NCI-H1694 (cell line): Measurements from ENCODE around the gene HS3ST5.

ENCODE experiments used
- DNase-seq: peaks from one replicate; lab custom pipeline; 2025; lab: John Stamatoyannopoulos, UW

The HS3ST5 gene

DNA sequence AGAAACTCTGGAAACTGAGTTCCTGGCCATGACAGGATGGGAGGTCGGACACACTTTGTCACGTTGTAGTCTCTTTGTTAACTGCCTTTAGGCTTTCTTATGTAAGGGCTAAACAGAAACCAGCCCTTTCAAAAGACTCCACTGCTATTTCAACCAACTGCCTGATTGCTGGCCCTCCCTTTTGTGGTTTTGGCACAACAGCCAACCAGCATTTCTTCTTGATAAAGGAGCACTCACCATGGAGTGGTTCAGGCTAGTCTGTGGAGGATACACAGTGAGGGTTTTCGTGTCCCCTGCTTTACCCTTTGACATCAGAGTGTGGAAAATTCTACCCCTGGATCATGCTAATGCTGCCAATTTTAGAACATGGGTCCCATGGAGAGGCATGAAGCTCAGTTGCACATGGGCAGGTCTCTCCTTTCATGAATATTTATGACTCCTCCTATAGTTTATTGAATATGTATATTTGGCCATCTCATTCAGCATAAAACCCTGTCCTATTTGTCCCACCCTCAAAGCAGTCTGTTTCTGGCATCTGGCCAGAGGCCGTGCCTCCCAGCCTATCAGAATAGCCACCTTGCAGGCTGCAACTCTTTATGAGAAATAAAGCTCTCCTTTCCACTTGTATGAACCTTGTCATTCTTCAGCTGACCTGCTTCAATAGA, 148.3 kb downstream of the HS3ST5 start:
- DNase-seq, result no peak

DNA sequence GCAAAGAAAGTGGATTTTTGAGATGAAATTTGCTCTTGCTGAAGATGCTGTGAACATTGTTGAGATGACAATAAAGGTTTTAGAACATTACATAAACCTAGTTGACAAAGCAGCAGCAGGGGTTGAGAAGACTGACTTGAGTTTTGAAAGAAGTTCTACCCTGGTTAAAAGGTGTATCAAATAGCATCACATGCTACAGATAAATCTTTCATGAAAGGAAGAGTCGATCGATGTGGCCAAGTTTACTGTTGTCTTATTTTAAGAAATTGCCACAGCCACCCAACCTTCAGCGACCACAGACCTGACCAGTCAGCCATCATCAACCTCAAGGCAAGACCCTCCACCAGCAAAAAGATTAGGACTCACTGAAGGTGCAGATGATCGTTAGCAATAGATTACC, 155.3 kb downstream of the HS3ST5 start:
- DNase-seq, result no peak

DNA sequence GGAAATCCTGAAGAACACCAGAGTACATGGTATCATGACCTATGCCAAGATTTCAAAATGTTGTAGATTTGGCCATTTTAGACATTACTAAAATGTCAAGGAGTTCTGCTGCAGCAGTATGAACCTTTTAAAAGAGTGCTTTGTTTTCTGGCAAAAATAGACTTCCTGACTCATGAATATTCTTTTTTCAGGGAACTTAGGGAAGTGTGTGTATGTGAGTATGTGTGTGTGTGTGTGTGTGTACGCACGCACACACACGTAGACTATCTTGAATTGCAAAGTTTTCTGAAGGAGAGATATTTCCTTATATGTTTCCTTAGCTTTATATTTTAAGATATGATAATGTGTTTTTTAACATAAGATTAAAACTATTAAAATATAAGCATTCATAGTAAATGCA, 161.2 kb downstream of the HS3ST5 start:
- no peak for DNase-seq

DNA sequence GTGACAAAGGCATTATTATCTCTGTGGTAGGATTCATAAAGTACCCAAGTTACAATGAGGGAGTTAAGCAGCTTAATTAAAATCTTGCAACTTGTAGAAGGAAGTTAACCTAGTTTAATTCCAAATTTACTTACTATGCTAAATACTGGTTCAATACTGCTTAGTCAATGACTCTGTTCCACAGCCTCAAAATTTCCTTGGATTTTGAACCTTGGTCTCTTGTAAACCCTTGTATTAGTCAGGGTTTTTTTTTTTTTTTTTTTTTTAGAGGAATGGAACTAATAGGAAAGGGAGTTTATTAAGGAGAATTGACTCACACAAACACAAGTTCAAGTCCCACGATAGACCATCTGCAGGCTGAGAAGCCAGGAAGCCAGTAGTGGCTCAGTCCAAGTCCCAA, 163.4 kb downstream of the HS3ST5 start:
- no peak for DNase-seq

DNA sequence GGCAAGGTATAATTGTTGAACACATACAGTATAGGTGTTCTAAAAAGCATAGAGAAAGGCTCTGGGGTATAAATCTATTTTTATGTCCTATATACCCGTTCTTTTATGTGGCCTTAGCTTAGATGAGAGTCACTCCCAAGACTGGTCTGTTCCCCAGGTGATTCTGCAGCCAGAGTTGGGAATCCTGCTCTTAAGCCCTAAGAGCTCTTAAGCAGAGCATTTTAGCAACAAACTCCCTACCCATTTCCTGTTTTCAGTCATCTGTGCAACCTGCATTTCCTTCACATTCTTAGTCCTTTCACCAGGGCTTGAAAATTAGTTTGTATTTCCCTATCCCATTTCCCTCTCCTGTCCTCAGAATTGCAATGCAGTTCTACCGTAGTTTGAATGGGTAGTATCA, 166.1 kb downstream of the HS3ST5 start:
- no peak for DNase-seq

DNA sequence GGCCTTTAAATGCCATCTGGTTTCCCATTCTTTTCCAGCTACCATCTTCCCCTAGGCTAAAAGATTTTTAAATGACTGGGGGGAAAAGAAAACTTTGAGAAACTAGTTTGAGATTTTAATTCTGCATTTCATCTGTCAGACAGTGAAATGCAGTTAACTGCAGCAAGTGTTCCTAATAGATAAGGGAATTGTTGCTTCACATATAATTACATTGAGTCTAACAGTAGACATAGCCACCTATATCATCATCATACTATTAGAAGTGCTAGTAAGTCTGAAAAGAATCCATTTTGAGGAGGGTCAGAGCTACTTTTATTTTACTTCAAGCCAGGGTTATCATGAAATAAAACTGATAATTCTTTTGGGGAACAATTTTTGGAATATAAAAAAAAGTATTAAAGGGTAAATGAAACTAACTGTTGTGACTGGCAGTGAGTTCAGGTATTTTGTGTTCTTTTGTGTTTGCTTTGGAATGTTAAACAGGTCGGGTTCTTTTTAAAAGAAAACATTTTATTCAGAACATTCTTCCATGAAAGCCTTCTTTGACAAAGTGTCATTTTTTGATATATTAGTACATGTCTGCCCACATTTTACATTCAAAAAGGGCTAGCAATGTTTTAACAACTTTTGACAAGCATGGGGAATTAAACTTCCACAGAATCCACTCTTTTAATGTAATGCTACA, 170.1 kb downstream of the HS3ST5 start:
- DNase-seq, result no peak

DNA sequence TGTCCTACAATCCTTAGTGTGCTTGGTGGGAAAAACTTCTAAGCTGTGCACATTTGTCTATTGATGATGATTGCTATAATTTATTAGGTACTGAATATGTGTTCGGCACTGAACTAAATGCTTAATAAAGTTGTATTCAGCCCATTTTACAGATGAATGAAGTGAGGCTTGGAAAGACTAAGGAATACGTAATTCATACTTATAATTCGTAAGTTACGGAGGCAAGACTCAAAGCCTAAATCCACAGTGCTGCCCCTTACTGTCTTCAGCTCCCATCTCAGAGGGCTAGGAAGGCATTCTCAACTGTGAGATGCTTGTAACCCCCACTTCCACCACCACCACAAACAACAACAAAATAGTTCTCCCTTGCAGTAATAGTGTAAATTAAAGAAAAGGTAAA, 171.3 kb downstream of the HS3ST5 start:
- DNase-seq, result no peak

DNA sequence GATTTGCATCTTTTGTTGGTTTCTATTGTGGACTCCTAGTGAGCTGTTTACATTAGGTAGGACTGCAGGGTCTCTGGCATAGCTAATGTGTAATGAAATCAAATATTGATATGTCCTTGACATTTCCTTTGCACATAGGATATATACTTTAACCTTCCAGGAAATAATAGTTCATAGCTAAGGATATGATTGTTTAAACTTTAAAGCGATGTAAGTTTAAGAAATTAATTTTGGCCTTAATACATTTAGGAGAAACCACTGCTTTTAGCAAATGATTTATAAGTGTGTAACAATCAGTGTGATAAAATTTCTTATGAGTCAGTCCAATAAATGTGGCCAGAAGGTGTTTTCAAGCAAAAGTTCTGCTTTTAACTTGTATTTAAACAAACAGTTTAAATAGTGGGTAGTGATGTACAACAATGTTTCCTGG, 171.8 kb downstream of the HS3ST5 start:
- DNase-seq, result no peak

DNA sequence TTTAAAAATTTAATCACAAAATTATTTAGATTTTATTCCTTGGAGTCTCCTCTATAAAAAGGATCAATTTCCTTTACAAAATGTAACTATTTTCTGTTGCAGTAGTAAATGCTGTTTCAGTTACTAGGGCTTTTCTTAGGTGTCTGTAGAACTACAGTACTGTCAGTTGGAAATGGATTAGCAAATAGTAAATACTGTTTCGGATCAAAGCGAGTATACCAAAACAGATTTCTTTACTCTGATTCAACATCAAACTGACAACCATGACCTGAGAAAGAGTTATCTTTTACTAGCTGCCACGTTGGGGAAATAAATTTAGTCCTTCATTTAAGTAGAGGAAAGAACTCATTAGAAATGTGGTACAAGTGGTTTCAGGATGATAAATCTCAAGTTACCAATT, 172.5 kb downstream of the HS3ST5 start:
- DNase-seq, result no peak

DNA sequence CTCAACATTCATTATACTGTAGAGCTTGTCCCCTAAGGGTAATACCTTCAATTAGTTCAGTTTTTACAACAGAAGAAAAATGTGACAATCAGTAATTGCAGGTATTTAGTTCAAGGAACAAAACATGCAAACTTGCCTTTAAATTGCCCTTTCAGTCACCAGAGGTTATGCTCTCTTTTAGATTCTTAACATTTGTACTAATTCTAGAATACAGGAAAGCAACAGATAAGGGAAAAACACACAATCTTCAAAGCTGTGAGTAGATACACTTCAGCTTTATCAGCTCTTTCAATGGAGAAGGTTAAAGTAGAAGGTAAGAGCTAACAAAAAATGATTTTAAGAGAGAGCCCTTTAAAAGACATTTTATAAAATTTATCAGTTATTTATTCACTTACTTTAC, 173.1 kb downstream of the HS3ST5 start:
- no peak for DNase-seq

DNA sequence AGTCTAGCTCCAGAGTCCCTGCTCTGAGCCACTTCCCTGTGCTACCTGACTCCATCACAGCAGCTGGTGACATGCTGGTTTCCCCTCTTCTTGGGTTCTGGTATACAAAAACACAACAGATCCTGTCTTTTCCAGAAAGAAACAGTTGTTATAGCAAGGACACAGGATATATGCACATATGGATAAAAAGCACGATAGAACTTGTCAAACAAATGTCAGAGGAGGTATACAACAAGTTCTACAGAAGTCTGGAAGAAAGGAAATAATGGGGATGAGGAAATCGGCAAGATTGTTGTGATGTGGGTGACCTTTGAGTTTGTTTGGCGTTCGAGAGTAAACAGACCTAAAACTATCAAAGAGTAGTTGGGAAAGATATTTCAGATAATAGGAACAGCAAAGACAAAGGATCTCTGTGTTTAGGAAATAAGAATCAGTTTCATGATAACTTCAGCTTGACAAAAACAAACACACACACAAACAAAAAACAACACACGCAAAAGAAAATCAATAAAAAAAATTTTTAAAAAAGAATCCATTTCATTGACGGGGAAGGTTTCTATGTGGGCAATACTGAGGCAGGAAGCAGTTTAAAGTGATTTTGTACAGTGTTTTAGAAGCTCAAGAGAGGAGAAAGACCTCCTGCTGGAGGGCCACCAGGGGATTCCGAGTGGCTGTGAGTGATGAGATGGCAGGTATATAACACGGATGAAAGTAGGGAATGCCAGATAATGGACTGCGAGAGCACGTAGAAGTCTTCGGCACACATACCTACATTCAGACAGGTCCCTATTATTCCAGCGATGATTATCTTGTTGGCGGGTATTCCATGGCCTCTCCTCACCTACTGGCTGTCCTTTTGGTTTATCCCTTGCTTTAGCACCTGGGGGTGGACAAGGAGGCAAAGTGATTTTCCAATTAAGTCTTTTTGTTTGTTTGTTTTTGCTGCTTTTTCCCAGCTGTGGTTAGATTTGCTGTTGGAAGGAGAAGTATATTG, 174.9 kb downstream of the HS3ST5 start:
- DNase-seq, result no peak

DNA sequence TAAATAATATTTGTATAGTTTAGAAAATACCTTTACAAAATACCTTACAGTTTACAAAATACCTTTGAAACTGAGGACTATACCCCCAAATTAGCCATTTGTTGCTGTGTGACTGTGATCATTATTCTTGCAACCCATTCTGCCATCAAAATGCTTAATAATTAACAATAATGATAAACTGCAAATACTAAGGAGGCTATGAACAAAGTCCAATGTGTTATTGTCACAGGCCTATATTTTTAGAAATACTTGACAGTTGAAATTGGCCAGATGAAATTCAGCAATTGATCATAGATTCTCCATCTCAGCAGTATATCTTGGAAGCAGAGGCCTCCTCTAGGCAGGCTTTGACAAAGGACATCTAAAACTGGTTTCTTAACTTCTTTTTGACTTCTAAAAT, 178.6 kb downstream of the HS3ST5 start:
- DNase-seq, result no peak

DNA sequence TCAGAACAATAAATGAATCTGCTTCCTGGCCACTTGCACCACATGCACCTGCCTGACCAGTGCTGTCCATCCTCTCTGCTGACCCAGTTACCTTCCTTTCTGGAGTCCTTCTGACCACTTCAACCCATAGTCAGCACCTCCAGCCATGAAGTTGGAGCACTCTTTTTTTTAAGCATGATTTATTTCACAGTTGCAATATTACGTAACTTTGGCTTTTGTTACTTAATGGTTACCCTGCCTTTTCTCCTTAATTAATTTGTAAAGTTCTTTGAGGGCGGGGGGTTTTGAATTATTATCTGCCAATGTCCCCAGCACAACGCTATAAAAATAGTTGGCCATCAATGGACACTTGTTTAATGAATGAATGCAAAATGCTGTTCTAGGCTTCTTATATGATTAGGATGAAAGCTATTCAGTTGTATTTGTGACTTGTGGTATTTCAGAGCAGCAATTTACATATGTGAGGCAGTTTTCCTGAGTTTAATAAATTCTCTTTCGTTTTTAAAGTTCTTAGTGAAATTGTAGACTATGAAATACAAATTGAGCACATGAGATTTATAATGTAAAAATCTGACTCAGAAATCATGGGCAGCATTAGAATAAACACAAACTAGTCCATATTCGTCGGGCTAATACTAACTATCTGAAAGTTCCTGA, 180.0 kb downstream of the HS3ST5 start:
- DNase-seq, result no peak

DNA sequence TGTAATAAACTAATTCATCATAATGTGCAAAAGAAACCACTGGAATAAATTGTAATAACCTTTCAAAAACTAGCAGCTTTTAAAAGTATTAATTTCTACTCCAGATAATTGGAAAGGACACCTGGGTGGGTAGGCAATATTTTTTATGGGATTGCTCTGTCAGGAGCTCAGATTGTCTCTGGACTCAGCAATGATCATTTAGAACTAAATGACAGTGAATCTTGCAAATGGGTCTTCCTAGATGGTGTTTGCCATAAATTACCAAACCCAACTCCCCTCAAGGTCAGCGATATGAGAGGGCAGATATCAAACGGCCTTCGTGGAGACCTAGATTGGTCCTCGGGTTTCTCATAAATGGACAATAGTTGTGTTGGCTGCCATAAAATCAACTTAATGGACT, 181.9 kb downstream of the HS3ST5 start:
- no peak for DNase-seq

DNA sequence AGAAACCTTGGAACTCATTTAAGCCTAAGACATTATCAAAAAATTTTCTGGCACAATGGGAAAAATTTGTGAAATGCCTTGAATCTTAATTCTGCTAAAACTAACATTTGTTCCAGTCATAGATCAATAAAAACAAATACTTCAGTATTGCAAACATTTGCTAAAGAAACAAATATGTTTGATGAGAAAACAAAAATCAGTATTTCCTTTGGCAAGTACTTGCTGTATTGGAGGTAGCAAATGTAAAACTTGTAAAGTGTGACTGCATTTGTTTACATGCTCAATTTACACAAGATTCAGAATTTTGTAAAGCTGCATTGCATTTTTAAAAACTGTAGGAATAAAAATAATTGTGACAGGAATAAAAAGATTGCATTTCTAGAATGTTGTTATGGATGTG, 183.1 kb downstream of the HS3ST5 start:
- no peak for DNase-seq

DNA sequence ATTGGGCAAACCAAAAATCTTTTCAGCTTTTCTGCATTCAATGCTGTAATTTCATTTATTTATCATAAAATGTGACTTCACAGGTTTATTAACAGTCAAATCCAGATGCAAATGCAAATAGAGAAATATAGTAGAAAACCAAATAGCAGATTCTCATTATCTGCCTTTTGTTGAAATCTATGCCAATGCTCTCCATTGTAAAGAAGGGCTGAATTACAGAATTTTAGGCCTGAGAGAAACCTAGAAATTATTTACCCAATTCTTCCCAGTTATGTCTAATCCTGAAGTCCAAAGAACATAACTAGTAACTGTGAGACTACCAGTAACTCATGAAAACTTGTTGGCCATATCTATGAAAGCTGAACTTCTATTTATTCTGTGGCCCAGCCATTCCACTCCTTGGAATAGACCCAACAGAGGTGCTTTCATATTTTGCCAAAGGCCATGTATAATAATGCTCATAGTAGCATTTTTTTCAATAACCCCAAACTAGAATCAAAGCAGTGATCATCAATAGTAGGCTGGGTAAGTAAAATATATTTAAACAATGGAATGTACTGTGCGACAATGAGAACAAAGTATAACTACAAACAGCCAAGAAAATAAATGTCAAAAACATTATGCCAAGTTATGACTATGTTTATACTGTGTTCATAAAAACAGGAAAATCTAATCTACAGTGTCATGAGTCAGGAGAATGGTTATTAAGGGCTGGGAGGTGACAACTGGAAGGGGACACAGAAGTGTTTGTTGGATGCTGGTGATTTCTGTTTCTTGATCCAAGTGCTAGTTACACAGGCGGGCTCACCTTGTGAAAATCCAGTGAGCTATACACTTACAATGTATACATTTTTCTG, 183.8 kb downstream of the HS3ST5 start:
- DNase-seq, result no peak

DNA sequence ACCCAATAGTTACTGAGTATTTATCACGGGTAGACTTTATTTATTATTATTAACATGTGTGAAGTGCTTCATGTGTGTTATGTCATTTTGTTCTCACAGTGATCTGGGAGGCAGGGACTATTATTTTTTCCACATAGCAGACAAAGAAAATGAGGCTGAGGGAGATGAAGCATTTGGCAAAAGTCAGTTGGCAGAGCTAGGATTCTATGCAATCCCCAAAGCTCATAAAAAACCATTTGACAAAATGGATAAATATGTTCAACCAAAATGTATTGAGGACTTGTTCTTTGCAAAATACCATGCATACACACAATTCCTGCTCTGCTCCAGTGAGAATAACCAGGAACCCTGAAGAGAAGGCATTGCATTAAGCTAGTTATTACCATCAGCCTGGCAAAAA, 184.4 kb downstream of the HS3ST5 start:
- DNase-seq, result no peak

DNA sequence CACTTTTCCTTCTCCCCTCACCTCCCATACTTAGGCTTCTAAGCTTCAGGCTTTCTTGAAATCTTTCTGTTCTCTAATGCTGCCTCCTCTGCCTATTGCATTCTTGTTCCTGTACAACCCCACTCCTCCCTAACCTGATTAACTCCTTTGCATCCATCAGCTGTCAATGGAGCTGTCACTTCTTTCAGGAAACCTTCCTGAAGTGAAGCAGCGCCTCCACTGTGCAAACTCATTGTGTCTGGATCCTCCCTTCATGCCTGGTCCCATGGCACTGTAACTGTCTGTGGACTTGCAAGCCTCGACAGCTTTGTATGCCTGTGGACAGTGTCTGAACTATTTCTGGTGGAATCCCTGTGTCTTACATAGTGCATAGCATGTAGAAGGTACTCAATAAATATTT, 185.0 kb downstream of the HS3ST5 start:
- no peak for DNase-seq

DNA sequence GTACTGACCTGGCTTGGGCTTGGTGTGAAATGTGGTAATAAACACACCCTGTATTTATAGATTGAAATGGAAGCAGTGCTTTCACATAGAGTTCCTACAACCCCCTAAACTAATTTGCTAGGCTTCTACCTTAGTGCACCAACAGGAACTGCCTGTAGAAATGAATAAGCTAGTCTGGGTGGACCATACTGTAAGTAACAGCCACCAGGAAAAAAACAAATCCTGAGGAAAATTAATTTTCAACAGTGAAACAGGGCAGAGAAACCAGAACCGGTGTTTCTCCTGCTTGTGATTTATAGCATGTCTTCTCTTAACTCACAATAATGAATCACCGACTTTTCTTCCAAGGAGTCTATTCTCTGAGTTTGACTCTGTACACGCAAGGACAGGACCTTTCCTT, 187.1 kb downstream of the HS3ST5 start:
- DNase-seq, result no peak

DNA sequence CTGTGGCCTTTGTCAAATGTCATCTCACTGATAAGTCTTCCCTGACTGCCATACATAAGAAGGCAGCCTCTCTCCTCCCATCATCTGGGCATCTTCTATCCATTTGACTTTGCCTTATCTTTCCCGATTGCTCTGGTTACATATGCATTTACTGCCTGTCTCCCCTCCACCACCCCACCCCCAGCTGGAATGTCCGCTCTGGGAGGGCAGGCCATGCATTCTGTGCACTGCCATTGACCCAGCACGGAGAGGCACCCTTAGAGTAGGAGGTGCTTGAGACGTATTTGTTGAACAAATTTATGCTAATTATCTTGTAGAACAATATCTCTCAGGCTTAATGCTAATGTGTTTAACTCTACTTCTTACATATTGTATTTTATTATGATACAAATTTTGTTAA, 188.0 kb downstream of the HS3ST5 start:
- no peak for DNase-seq

DNA sequence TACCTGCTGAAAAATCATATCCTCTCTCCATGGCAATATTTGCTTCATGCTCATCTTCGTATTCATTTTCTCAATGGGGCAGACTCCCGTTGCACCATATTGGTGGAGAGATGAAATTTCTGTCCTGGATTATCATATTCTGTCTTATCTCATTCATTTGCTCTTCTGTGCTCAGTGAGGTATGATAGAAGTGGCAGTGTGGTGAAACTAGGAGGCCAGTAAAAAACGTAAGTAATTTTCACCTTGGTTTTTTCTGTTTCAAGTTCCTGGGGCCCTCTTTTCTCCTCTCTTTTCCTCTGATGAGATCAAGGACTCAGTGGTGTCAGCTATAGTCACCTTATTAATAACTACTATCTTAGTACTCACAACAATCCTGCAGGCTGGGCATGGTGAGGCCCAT, 189.4 kb downstream of the HS3ST5 start:
- DNase-seq, result no peak
